Neural cell (in vitro differentiated cells): Measurements from ENCODE around the gene HIVEP3. TPM values are rescaled to one million over a fixed set of nuclear protein-coding genes. Genes with fewer than 3 reads are reported as not detected.

ENCODE experiments used
- H2AFZ ChIP-seq: fragments of 200-600, 300-800 bp; sonication (generic), shearing (Covaris generic); 2 replicates; pipeline ENCODE4 v1.6.0; 2014; ENCODE audit warnings: low read depth, mild to moderate bottlenecking, antibody characterized with exemption, low read length, moderate library complexity
- H3F3A ChIP-seq: fragments of 200-600 bp; shearing (Covaris generic); 2 replicates; pipeline ENCODE4 v1.6.1; 2016; ENCODE audit warnings: mild to moderate bottlenecking, moderate library complexity, mixed read lengths, antibody characterized with exemption, low read length; ENCODE audit not compliant: insufficient read depth, poor library complexity, severe bottlenecking
- H3K27ac ChIP-seq: fragments of 200-600, 300-800 bp; sonication (generic), shearing (Covaris generic); 2 replicates; pipeline ENCODE4 v1.5.1; 2014; ENCODE audit warnings: mild to moderate bottlenecking, low read length, moderate library complexity
- H3K27me3 ChIP-seq: fragments of 300-800, 200-600 bp; sonication (generic), shearing (Covaris generic); 2 replicates; pipeline ENCODE4 v1.6.0; 2014; ENCODE audit warnings: mild to moderate bottlenecking, low read depth, low read length, moderate library complexity; ENCODE audit not compliant: insufficient read depth
- H3K36me3 ChIP-seq: fragments of 300-800, 200-600 bp; sonication (generic), shearing (Covaris generic); 2 replicates; pipeline ENCODE4 v1.5.1; 2014; ENCODE audit warnings: mild to moderate bottlenecking, antibody characterized with exemption, low read length, moderate library complexity; ENCODE audit not compliant: insufficient read depth
- H3K4me2 ChIP-seq: fragments of 300-800, 200-600 bp; sonication (generic), shearing (Covaris generic); 2 replicates; pipeline ENCODE4 v1.6.0; 2014; ENCODE audit warnings: mild to moderate bottlenecking, low read length
- H3K4me3 ChIP-seq: fragments of 300-800, 200-600 bp; sonication (generic), shearing (Covaris generic); 2 replicates; pipeline ENCODE4 v1.5.1; 2014; ENCODE audit warnings: mild to moderate bottlenecking, low read length, moderate library complexity
- H3K79me2 ChIP-seq: fragments of 200-600 bp; shearing (Covaris generic); replicated peaks from 2 replicates; pipeline ENCODE4 v1.6.0; 2014; ENCODE audit warnings: mild to moderate bottlenecking, low read length, moderate library complexity; ENCODE audit not compliant: insufficient read depth
- H3K9ac ChIP-seq: fragments of 300-800, 200-600 bp; sonication (generic), shearing (Covaris generic); 2 replicates; pipeline ENCODE4 v1.6.1; 2016; ENCODE audit warnings: mild to moderate bottlenecking, low read length, mixed read lengths
- H3K9me2 ChIP-seq: fragments of 200-600 bp; shearing (Covaris generic); 2 replicates; pipeline ENCODE4 v1.6.1; 2016; ENCODE audit warnings: mild to moderate bottlenecking, low read length, mixed read lengths; ENCODE audit not compliant: insufficient read depth
- H3K9me3 ChIP-seq: fragments of 200-600, 300-800 bp; sonication (generic), shearing (Covaris generic); 2 replicates; pipeline ENCODE4 v1.6.1; 2016; ENCODE audit warnings: mild to moderate bottlenecking, mixed run types, low read length, moderate library complexity, mixed read lengths
- H4K20me1 ChIP-seq: fragments of 200-600 bp; shearing (Covaris generic); 2 replicates; pipeline ENCODE4 v1.6.1; 2016; ENCODE audit warnings: mild to moderate bottlenecking, mixed run types; ENCODE audit not compliant: insufficient read depth
- CTCF ChIP-seq: fragments of 450-650 bp; IDR thresholded peaks from 2 replicates; pipeline ENCODE4 v1.5.1; 2014; ENCODE audit warnings: antibody characterized with exemption, mild to moderate bottlenecking, moderate library complexity; ENCODE audit not compliant: poor library complexity, severe bottlenecking
- EP300 ChIP-seq: fragments of 450-650 bp; conservative IDR thresholded peaks from 2 replicates; pipeline ENCODE4 v1.6.1; 2014; ENCODE audit warnings: antibody characterized with exemption, mild to moderate bottlenecking, moderate library complexity; ENCODE audit not compliant: poor library complexity, severe bottlenecking
- EZH2 ChIP-seq: fragments of 200-600, 300-800 bp; shearing (Covaris generic), sonication (generic); IDR thresholded peaks from 2 replicates; pipeline ENCODE4 v1.6.1; 2014; ENCODE audit warnings: antibody characterized with exemption, low read length, borderline replicate concordance, mild to moderate bottlenecking; ENCODE audit not compliant: insufficient read depth, poor library complexity, severe bottlenecking
- MXI1 ChIP-seq: fragments of 450-650 bp; conservative IDR thresholded peaks from 2 replicates; pipeline ENCODE4 v1.6.1; 2014; ENCODE audit warnings: antibody characterized with exemption, mild to moderate bottlenecking; ENCODE audit not compliant: poor library complexity, severe bottlenecking
- POLR2AphosphoS5 ChIP-seq: IDR thresholded peaks from 2 replicates; pipeline ENCODE4 v1.6.1; 2012
- RAD21 ChIP-seq: fragments of 450-650 bp; conservative IDR thresholded peaks from 2 replicates; pipeline ENCODE4 v1.6.1; 2014; ENCODE audit warnings: antibody characterized with exemption, mild to moderate bottlenecking, moderate library complexity
- SMC3 ChIP-seq: fragments of 450-650 bp; conservative IDR thresholded peaks from 2 replicates; pipeline ENCODE4 v1.6.1; 2014; ENCODE audit warnings: antibody characterized with exemption, mild to moderate bottlenecking, moderate library complexity; ENCODE audit not compliant: poor library complexity
- TAF1 ChIP-seq: IDR thresholded peaks from 2 replicates; pipeline ENCODE4 v1.6.1; 2012; ENCODE audit warnings: low read depth
- polyA plus RNA-seq: library from polyadenylated mRNA; depleted of rRNA; stranded (reverse); fragments of >200 nt; gene quantifications from 2 replicates; pipeline ENCODE4 v1.2.3, GENCODE V29; 2014
- TF ChIP-seq, protein P1 (sequence below): IDR thresholded peaks from 2 replicates; pipeline ENCODE4 v1.6.1; 2012; ENCODE audit warnings: borderline replicate concordance

Gene HIVEP3
- polyA plus RNA-seq, 1 donor from 2014 or later: 2.6 TPM

DNA sequence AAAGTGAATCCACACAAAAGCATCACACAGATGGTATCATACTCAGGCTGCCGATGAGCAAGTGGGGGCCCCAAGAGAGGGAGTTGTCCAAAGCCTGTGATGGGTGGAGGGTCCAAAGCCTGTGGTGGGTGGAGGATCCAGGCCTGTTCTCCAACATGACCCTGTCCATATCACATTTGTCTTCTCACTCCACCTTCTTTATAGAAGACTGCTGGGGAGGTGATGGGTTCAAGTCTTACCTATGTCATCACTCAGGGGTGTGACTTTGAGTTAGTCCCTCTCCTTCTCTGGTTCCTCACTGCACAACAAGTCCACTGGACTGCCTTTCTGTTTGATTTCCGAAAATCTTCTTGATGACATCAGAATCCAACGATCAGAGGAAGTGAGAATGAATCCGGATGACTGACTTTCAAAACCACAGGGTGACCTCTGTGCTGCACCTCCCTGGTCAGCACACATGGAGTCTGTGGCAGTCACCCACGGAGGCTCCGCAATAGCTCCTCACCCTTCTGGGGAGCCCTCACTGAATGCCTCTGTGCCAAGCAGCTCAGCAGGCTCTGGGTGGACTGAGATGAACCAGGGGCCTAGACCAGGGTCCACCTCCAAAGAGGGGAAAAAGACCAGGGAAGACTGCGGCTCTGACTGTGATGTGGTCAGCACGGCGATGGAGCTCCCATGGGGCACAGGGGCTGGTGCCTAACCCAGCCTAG, 166.8 kb downstream of the HIVEP3 start:
- H2AFZ ChIP-seq: no peak overlapping the region
- no peaks in the 10 kb centered on the region for H3K27me3 ChIP-seq

DNA sequence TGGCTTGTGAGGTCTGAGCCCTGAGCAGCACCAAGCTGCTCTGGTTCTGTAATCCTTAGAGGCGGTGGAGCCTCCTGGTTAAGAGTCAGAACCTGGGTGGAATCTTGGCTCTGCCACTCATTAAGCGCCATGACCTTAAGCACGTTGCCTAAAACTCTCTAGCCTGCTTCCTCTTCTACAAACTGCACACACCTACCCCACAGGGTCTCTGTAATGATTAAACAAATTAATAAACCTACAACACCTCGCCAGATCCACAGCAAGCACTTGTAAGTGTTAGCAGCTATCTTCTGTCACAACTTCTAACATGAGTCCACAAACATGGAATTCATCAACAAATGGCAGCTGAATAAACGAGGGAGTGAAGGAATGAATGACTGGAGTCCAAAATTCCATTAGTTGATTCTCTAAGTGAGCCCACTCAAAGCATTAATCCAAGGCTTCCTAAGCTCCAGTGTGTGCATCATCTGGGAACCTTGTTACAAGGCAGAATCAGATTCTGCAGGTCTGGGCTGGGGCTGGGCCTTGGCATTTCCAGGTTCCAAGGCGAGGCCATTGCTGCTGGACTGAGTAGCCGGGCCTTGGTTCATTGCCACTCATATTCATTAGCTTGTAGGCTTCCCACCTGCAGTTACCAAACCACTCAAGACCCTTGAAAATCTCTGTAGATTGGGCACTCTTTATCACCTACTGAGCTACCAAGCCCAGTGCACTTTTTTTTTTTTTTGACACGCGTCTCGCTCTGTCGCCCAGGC, 168.6 kb downstream of the HIVEP3 start:
- Histone ChIP-seq H3K9me3 (no peaks in the 10 kb centered on the region), H4K20me1 (no peaks in the 10 kb centered on the region), H3K9ac (peak overlapping the region; percentile 20), H3K9me2 (no peaks in the 10 kb centered on the region), H3K4me2 (no peak overlapping the region), H3F3A (no peaks in the 10 kb centered on the region), H2AFZ (no peak overlapping the region), H3K36me3 (no peaks in the 10 kb centered on the region), H3K4me3 (peak overlapping the region; percentile 42), H3K27ac (peak overlapping the region; percentile 73), H3K79me2 (no peaks in the 10 kb centered on the region), H3K27me3 (no peaks in the 10 kb centered on the region)
- no peak for TF ChIP-seq CTCF
- no peak for TF ChIP-seq RAD21
- no peak for TF ChIP-seq EZH2
- TF ChIP-seq TAF1: no peak
- no peak for TF ChIP-seq POLR2AphosphoS5
- TF ChIP-seq, protein P1, sequence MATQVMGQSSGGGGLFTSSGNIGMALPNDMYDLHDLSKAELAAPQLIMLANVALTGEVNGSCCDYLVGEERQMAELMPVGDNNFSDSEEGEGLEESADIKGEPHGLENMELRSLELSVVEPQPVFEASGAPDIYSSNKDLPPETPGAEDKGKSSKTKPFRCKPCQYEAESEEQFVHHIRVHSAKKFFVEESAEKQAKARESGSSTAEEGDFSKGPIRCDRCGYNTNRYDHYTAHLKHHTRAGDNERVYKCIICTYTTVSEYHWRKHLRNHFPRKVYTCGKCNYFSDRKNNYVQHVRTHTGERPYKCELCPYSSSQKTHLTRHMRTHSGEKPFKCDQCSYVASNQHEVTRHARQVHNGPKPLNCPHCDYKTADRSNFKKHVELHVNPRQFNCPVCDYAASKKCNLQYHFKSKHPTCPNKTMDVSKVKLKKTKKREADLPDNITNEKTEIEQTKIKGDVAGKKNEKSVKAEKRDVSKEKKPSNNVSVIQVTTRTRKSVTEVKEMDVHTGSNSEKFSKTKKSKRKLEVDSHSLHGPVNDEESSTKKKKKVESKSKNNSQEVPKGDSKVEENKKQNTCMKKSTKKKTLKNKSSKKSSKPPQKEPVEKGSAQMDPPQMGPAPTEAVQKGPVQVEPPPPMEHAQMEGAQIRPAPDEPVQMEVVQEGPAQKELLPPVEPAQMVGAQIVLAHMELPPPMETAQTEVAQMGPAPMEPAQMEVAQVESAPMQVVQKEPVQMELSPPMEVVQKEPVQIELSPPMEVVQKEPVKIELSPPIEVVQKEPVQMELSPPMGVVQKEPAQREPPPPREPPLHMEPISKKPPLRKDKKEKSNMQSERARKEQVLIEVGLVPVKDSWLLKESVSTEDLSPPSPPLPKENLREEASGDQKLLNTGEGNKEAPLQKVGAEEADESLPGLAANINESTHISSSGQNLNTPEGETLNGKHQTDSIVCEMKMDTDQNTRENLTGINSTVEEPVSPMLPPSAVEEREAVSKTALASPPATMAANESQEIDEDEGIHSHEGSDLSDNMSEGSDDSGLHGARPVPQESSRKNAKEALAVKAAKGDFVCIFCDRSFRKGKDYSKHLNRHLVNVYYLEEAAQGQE: no peak

More for the DNA sequence above, 166.8 kb downstream of the HIVEP3 start:
- H3K9me2 ChIP-seq: no peaks in the 10 kb centered on the region
- TF ChIP-seq EP300 (no peak), POLR2AphosphoS5 (no peak), MXI1 (no peak), TAF1 (no peak), SMC3 (no peak), RAD21 (no peak), CTCF (no peak), EZH2 (no peak)
- TF ChIP-seq, protein P1: no peak
- H3F3A ChIP-seq: no peaks in the 10 kb centered on the region
- no peak overlapping the region for H3K27ac ChIP-seq
- no peak overlapping the region for H3K4me2 ChIP-seq
- H3K36me3 ChIP-seq: no peaks in the 10 kb centered on the region
- no peaks in the 10 kb centered on the region for H3K9me3 ChIP-seq
- H4K20me1 ChIP-seq: no peaks in the 10 kb centered on the region
- no peak overlapping the region for H3K4me3 ChIP-seq
- no peak overlapping the region for H3K9ac ChIP-seq
- H3K79me2 ChIP-seq: no peaks in the 10 kb centered on the region
